Keratinocyte (primary cell): ENCODE data around the gene APLP2. TPM values are rescaled to one million over a fixed set of nuclear protein-coding genes. Genes with fewer than 3 reads are reported as not detected.

Experiments
- DNase-seq: peaks from one replicate; pipeline ENCODE4 v3.0.0-alpha.2; 2011; ENCODE audit warnings: low read depth, missing footprints, low spot score
- FAIRE-seq: peaks from 2 replicates; lab custom pipeline; 2011; peaks lifted over from hg19 to GRCh38; lab: Jason Lieb, UNC
- H2AFZ ChIP-seq: 2 replicates; pipeline ENCODE4 v1.6.0; 2012; ENCODE audit warnings: low read length, control low read depth, inconsistent platforms; ENCODE audit not compliant: control insufficient read depth
- H3K27ac ChIP-seq: 2 replicates; pipeline ENCODE4 v1.5.1; 2011; ENCODE audit warnings: low read length; ENCODE audit not compliant: control insufficient read depth, insufficient read depth
- H3K27me3 ChIP-seq: 3 replicates; pipeline ENCODE4 v1.6.0; 2011; ENCODE audit warnings: low read length; ENCODE audit not compliant: control insufficient read depth, insufficient read depth; ENCODE audit errors: extremely low read depth
- H3K36me3 ChIP-seq, 2 experiments: 2 replicates in 1 of 2; 3 replicates in 1 of 2; pipeline ENCODE4 v1.5.1; 2011; ENCODE audit warnings: low read length in 2 of 2, mild to moderate bottlenecking in 1 of 2; ENCODE audit not compliant: control insufficient read depth in 2 of 2, insufficient read depth in 2 of 2; ENCODE audit errors: extremely low read depth in 1 of 2
- H3K4me1 ChIP-seq: 3 replicates; pipeline ENCODE4 v1.5.1; 2011; ENCODE audit warnings: low read length; ENCODE audit not compliant: control insufficient read depth, insufficient read depth; ENCODE audit errors: extremely low read depth
- H3K4me2 ChIP-seq: 3 replicates; pipeline ENCODE4 v1.6.0; 2011; ENCODE audit warnings: low read depth, low read length; ENCODE audit not compliant: control insufficient read depth, insufficient read depth; ENCODE audit errors: extremely low read depth
- H3K4me3 ChIP-seq, 3 experiments: fragments of 200-600 bp in 1 of 3; sonication (generic) in 1 of 3; 2 replicates in 2 of 3; 3 replicates in 1 of 3; pipeline ENCODE4 v1.5.1; 2011 to 2016; ENCODE audit warnings: low read length in 3 of 3, mild to moderate bottlenecking in 3 of 3, control low read depth in 2 of 3, inconsistent platforms in 1 of 3, low read depth in 1 of 3, mixed read lengths in 1 of 3, mixed run types in 1 of 3, moderate library complexity in 1 of 3; ENCODE audit not compliant: control insufficient read depth in 2 of 3, insufficient read depth in 2 of 3; ENCODE audit errors: extremely low read depth in 1 of 3
- H3K79me2 ChIP-seq: 2 replicates; pipeline ENCODE4 v1.6.0; 2012; ENCODE audit warnings: low read length; ENCODE audit not compliant: control insufficient read depth, insufficient read depth
- H3K9ac ChIP-seq: 3 replicates; pipeline ENCODE4 v1.6.0; 2011; ENCODE audit warnings: low read length; ENCODE audit not compliant: control insufficient read depth, insufficient read depth; ENCODE audit errors: extremely low read depth
- H3K9me1 ChIP-seq: 3 replicates; pipeline ENCODE4 v1.6.0; 2011; ENCODE audit warnings: low read length; ENCODE audit not compliant: control insufficient read depth, insufficient read depth; ENCODE audit errors: extremely low read depth
- H3K9me3 ChIP-seq: 2 replicates; pipeline ENCODE4 v1.5.1; 2012; ENCODE audit warnings: low read depth, low read length; ENCODE audit not compliant: control insufficient read depth
- H4K20me1 ChIP-seq: 3 replicates; pipeline ENCODE4 v1.6.0; 2011; ENCODE audit warnings: low read length; ENCODE audit not compliant: control insufficient read depth, insufficient read depth; ENCODE audit errors: extremely low read depth
- EZH2 ChIP-seq: IDR thresholded peaks from one replicate; pipeline ENCODE4 v1.6.1; 2012; ENCODE audit warnings: inconsistent platforms, mild to moderate bottlenecking, low read length, moderate library complexity
- dilution Hi-C: fragments of 300-500 bp; cut with MboI; formaldehyde crosslinking; loops from one replicate; pipeline ENCODE4 v1.7.0; 2020; ENCODE audit warnings: low sequenced_read_pairs; ENCODE audit not compliant: extremely low pct_ligation_motif_present
- polyA plus RNA-seq, 5 experiments: library from polyadenylated mRNA; depleted of rRNA in 3 of 5; stranded (reverse) in 3 of 5; stranded (forward) in 1 of 5; unstranded in 1 of 5; fragments of >200 nt; gene quantifications; 1 replicate in 1 of 5; 2 replicates in 3 of 5; 3 replicates in 1 of 5; pipeline versions ENCODE4 v1.2.1 to v1.2.3, GENCODE V29; 2011 to 2012; ENCODE audit warnings: missing spikeins in 2 of 5, low read depth in 1 of 5, low replicate concordance in 1 of 5
- TF ChIP-seq, protein P1 (sequence below), 3 experiments: IDR thresholded peaks in 1 of 3; conservative IDR thresholded peaks in 1 of 3; optimal IDR thresholded peaks in 1 of 3; 2 replicates in 2 of 3; 3 replicates in 1 of 3; pipeline versions ENCODE3 to v1.5.1; 2011; ENCODE audit warnings: low read length in 3 of 3, mild to moderate bottlenecking in 3 of 3, moderate library complexity in 2 of 3, control low read depth in 1 of 3, inconsistent platforms in 1 of 3; ENCODE audit not compliant: insufficient read depth in 2 of 3; ENCODE audit errors: extremely low read depth in 1 of 3

Gene APLP2
- polyA plus RNA-seq, 1 donor (not counting 4 experiments of a cell fraction or from before 2014, with no cell fraction given), result 531 TPM

DNA sequence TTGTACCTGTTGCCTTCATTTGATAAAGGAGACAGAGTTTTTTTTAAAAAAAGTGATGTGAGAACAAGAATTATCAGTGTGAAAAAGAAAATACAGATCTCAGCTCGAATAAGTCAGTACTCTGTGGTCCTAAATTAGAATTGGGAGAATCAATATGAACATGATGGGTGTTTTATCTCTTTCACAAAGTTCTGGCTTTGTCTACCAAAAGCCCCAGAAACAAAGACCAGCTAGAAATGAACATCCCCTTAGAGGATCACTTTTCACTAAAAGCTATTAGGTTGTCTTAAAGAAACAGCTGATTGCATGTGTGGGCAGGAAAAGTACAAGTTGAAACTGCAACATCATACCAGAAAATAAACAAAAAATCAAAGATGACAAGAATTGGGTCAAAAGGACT is 81.5 kb downstream of the APLP2 start:
- H3K36me3 ChIP-seq, result peaks cover 4 to 6% of the 10 kb centered on the region in 2 experiments
- H3K27ac ChIP-seq, result no peak overlapping the region
- H3K9me1 ChIP-seq, result peaks cover 2% of the 10 kb centered on the region
- H4K20me1 ChIP-seq, result peaks cover 5% of the 10 kb centered on the region
- no peak overlapping the region for H2AFZ ChIP-seq
- FAIRE-seq (no peak), DNase-seq (no peak)
- TF ChIP-seq, protein P1, sequence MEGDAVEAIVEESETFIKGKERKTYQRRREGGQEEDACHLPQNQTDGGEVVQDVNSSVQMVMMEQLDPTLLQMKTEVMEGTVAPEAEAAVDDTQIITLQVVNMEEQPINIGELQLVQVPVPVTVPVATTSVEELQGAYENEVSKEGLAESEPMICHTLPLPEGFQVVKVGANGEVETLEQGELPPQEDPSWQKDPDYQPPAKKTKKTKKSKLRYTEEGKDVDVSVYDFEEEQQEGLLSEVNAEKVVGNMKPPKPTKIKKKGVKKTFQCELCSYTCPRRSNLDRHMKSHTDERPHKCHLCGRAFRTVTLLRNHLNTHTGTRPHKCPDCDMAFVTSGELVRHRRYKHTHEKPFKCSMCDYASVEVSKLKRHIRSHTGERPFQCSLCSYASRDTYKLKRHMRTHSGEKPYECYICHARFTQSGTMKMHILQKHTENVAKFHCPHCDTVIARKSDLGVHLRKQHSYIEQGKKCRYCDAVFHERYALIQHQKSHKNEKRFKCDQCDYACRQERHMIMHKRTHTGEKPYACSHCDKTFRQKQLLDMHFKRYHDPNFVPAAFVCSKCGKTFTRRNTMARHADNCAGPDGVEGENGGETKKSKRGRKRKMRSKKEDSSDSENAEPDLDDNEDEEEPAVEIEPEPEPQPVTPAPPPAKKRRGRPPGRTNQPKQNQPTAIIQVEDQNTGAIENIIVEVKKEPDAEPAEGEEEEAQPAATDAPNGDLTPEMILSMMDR (optimal IDR thresholded peaks at IDR 0.05 in 1 of 3, IDR thresholded peaks at IDR 0.05 in 1 of 3, conservative IDR thresholded peaks at IDR 0.05 in 1 of 3; ENCODE audit: extremely low read depth in 1 of 3, insufficient read depth in 2 of 3, low read length in 3 of 3), result no peak
- TF ChIP-seq EZH2, result no peak
- dilution Hi-C loops, result no loop called here
- H3K4me2 ChIP-seq, result no peak overlapping the region
- peaks cover 7% of the 10 kb centered on the region for H3K4me1 ChIP-seq
- H3K4me3 ChIP-seq, result no peak overlapping the region
- H3K9ac ChIP-seq, result no peak overlapping the region
- H3K27me3 ChIP-seq, result no peaks in the 10 kb centered on the region
- no peaks in the 10 kb centered on the region for H3K79me2 ChIP-seq
- H3K9me3 ChIP-seq, result no peaks in the 10 kb centered on the region

DNA sequence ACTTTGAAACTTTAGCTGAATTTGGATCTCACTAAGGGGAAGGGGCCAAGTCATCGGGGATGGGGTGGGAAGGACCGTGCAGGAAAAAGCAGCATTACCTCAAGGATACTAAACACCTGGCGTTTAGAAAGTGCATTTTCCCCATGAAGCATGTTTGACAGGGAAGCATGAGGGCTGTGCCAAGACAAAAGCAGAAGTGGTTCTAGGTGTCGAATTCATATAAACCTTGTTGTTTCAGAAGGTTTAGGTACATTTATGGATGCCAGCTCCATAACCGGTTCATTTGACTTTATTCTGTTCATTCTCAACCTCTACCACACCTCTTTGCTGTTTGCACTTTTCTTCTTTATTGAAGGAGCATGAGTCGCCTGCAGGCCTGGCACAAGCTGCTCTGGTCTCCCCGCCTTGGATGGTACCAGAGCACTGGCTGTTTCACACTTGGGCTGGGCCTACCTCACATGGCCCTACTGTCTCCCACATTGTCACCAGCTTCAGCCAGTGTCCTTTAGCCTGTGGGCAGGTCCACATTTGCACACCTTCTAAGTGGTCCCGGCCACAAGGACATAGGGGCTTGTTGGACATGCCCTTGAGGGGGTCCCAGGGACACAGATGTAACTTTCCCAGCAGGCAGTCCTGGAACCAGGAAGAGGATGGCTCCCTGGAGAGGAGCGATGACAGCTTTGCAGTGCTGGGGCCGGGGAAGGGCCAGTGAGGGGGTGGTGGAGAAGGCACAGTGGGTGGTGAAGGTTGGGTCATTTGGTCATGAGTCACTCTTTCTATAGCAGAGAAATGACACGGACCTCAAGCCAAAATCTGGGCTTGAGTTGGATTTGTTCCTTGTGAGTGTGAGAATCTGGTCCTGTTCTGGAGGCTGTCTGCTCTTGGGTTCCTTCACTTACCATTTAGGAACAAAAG is 86.7 kb downstream of the APLP2 start:
- H3K9ac ChIP-seq, result no peak overlapping the region
- no peaks in the 10 kb centered on the region for H3K9me3 ChIP-seq
- peaks cover 3% of the 10 kb centered on the region for H3K9me1 ChIP-seq
- DNase-seq (no peak), FAIRE-seq (no peak)
- TF ChIP-seq, protein P1 (optimal IDR thresholded peaks at IDR 0.05 in 1 of 3, IDR thresholded peaks at IDR 0.05 in 1 of 3, conservative IDR thresholded peaks at IDR 0.05 in 1 of 3; ENCODE audit: extremely low read depth in 1 of 3, insufficient read depth in 2 of 3, low read length in 3 of 3), result no peak
- no peak for TF ChIP-seq EZH2
- dilution Hi-C loops, result no loop called here
- H2AFZ ChIP-seq, result no peak overlapping the region
- no peak overlapping the region for H3K4me3 ChIP-seq
- no peak overlapping the region for H3K27ac ChIP-seq
- peaks cover 8% of the 10 kb centered on the region for H3K4me1 ChIP-seq
- peaks cover 15% of the 10 kb centered on the region for H3K27me3 ChIP-seq
- no peaks in the 10 kb centered on the region for H3K36me3 ChIP-seq
- H3K4me2 ChIP-seq, result no peak overlapping the region
- peaks cover 13% of the 10 kb centered on the region for H3K79me2 ChIP-seq
- peaks cover 3% of the 10 kb centered on the region for H4K20me1 ChIP-seq
